NCI-H187 (cell line): Measurements from ENCODE around the gene METRNL.
"Not testable (repeated sequence)": the region's sequence is repeated elsewhere in the genome, so short reads cannot be mapped to it uniquely, and the experiment has no call there.

Experiments used
- DNase-seq, 2 experiments: peaks; one replicate each; lab custom pipeline; 2025; lab: John Stamatoyannopoulos, UW

The METRNL gene

GRCh38 chr17:83107656-83108048 is 28.2 kb downstream of the METRNL start:
- DNase-seq = no peak

GRCh38 chr17:83108709-83109108 is 29.3 kb downstream of the METRNL start:
- DNase-seq = no peak

- DNase-seq = no peak
These were observed 30.0 kb downstream of the METRNL start for GRCh38 chr17:83109386-83109785.

GRCh38 chr17:83109793-83110645 is 30.6 kb downstream of the METRNL start:
- DNase-seq = no peak

- DNase-seq = no peak
These were observed 31.3 kb downstream of the METRNL start for GRCh38 chr17:83110735-83111134.

- DNase-seq = no peak
These were observed 32.3 kb downstream of the METRNL start for GRCh38 chr17:83111516-83112282.

- no peak for DNase-seq
These were observed 34.0 kb downstream of the METRNL start for GRCh38 chr17:83113381-83113780.

- DNase-seq = no peak
These were observed 34.4 kb downstream of the METRNL start for GRCh38 chr17:83113792-83114191.

- DNase-seq = no peak
These were observed 35.3 kb downstream of the METRNL start for GRCh38 chr17:83114706-83115105.

- no peak for DNase-seq
These were observed 35.8 kb downstream of the METRNL start for GRCh38 chr17:83115202-83115651.

GRCh38 chr17:83115832-83116231 is 36.4 kb downstream of the METRNL start:
- DNase-seq = no peak

- DNase-seq = no peak
These were observed 36.9 kb downstream of the METRNL start for GRCh38 chr17:83116311-83116771.

GRCh38 chr17:83116783-83117555 is 37.6 kb downstream of the METRNL start:
- DNase-seq = no peak

- DNase-seq = no peak
These were observed 38.2 kb downstream of the METRNL start for GRCh38 chr17:83117583-83117982.

GRCh38 chr17:83118071-83118841 is 38.8 kb downstream of the METRNL start:
- DNase-seq = no peak

GRCh38 chr17:83119987-83120864 is 40.8 kb downstream of the METRNL start:
- no peak for DNase-seq

- not testable (repeated sequence) for DNase-seq
These were observed 42.1 kb downstream of the METRNL start for GRCh38 chr17:83121473-83121872.

- DNase-seq = no peak
These were observed 42.8 kb downstream of the METRNL start for GRCh38 chr17:83121921-83122820.

- DNase-seq = no peak
These were observed 43.4 kb downstream of the METRNL start for GRCh38 chr17:83122834-83123233.
